ENCODE data around the gene UNC13C.

DNA sequence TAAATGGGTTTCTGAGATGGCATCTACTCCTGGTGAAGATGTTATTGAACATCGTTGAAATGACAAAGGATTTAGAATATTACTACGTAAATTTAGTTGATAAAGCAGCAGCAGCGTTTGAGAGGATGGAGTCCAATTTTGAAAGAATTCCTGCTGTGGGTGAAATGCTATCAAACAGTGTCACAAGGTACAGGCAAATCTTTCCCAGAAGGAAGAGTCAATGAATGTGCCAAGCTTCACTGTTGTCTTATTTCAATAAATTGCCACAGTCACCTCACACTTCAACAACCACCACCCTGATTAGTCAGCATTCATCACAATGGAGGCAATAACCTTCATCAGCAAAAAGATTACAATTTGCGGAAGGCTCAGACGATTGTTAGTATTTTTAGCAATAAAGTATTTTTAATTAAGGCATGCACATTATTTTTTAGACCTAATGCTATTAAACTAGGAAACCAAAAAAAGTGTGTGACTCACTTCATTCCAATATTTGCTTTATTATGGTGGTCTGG is 142.8 kb downstream of the UNC13C start:
- TF ChIP-seq CTCF (conservative IDR thresholded peaks at IDR 0.05) (no peak), ZFX (IDR thresholded peaks at IDR 0.05) (no peak)
